HG03045 (cell line): ENCODE data around the gene GHRHR.

ENCODE experiments used
- ATAC-seq: cut with Tn5 transposase; IDR thresholded peaks from one replicate; pipeline ENCODE4 v1.9.1; 2021; ENCODE audit warnings: mild to moderate bottlenecking, moderate library complexity; ENCODE audit not compliant: unreplicated experiment

Gene GHRHR

GRCh38 chr7:30927559-30927958 is 36.2 kb upstream of the GHRHR start:
- ATAC-seq: no peak

- no peak for ATAC-seq
Measured at GRCh38 chr7:30928254-30928872, 35.4 kb upstream of the GHRHR start.

GRCh38 chr7:30929686-30930085 is 34.1 kb upstream of the GHRHR start:
- no peak for ATAC-seq

GRCh38 chr7:30930621-30931020 is 33.1 kb upstream of the GHRHR start:
- ATAC-seq: no peak

GRCh38 chr7:30931161-30931928 is 32.4 kb upstream of the GHRHR start:
- no peak for ATAC-seq

- ATAC-seq: no peak
Measured at GRCh38 chr7:30931929-30932540, 31.7 kb upstream of the GHRHR start.

GRCh38 chr7:30932562-30932961 is 31.2 kb upstream of the GHRHR start:
- ATAC-seq: no peak

- no peak for ATAC-seq
Measured at GRCh38 chr7:30933124-30933974, 30.4 kb upstream of the GHRHR start.

- ATAC-seq: no peak
Measured at GRCh38 chr7:30934225-30934624, 29.5 kb upstream of the GHRHR start.

- no peak for ATAC-seq
Measured at GRCh38 chr7:30934732-30935568, 28.8 kb upstream of the GHRHR start.

GRCh38 chr7:30935569-30935877 is 28.2 kb upstream of the GHRHR start:
- ATAC-seq: no peak

GRCh38 chr7:30936650-30937245 is 27.0 kb upstream of the GHRHR start:
- ATAC-seq: no peak

- ATAC-seq: no peak
Measured at GRCh38 chr7:30937416-30937815, 26.3 kb upstream of the GHRHR start.

- peak; percentile 76 for ATAC-seq
Measured at GRCh38 chr7:30938435-30939316, 25.1 kb upstream of the GHRHR start.

GRCh38 chr7:30941582-30942323 is 22.0 kb upstream of the GHRHR start:
- ATAC-seq: no peak

- no peak for ATAC-seq
Measured at GRCh38 chr7:30950197-30950596, 13.6 kb upstream of the GHRHR start.

GRCh38 chr7:30954914-30955313 is 8.8 kb upstream of the GHRHR start:
- ATAC-seq: no peak

- no peak for ATAC-seq
Measured at GRCh38 chr7:30956704-30957103, 7.0 kb upstream of the GHRHR start.

- no peak for ATAC-seq
Measured at GRCh38 chr7:30965372-30965771, 1.6 kb downstream of the GHRHR start.
